ENCODE results near the gene DPY19L2. TPM values are rescaled to one million over a fixed set of nuclear protein-coding genes. Genes with fewer than 3 reads are reported as not detected.
"Not testable (repeated sequence)": the region's sequence is repeated elsewhere in the genome, so short reads cannot be mapped to it uniquely, and the experiment has no call there.

DPY19L2 gene
- total RNA-seq, 4 donors from 2014 or later, result 8.8 to 28.9 (median 13.3) TPM

- H3K4me3 ChIP-seq, H3K36me3 ChIP-seq, ATAC-seq, H3K27ac ChIP-seq, H3K27me3 ChIP-seq, H3K4me1 ChIP-seq, H3K9me3 ChIP-seq: not testable (repeated sequence)
- WGBS, 2 donors (ENCODE audit: low coverage in 1 of 2), result 51 to 78% methylated on average over 2 of the region's 2 CpGs
Measured at GRCh38 chr12:63690837-63691236, 22.5 kb upstream of the DPY19L2 start.

- not testable (repeated sequence) for ATAC-seq, H3K4me3 ChIP-seq, H3K9me3 ChIP-seq, H3K27ac ChIP-seq, H3K27me3 ChIP-seq, H3K4me1 ChIP-seq, H3K36me3 ChIP-seq
- 73 to 94% methylated on average over 1 of the region's 1 CpG for WGBS, 2 donors (ENCODE audit: low coverage in 1 of 2)
Measured at GRCh38 chr12:63689141-63689540, 20.8 kb upstream of the DPY19L2 start.

GRCh38 chr12:63686623-63687022 lies 18.3 kb upstream of the DPY19L2 start:
- H3K4me1 ChIP-seq, ATAC-seq, H3K9me3 ChIP-seq, H3K27ac ChIP-seq, H3K27me3 ChIP-seq, H3K36me3 ChIP-seq, H3K4me3 ChIP-seq: not testable (repeated sequence)
- WGBS, 2 donors (ENCODE audit: low coverage in 1 of 2), result no CpG with 5 or more reads among the region's 29 CpGs

GRCh38 chr12:63685789-63686188 lies 17.5 kb upstream of the DPY19L2 start:
- ATAC-seq, H3K27me3 ChIP-seq, H3K36me3 ChIP-seq, H3K4me1 ChIP-seq, H3K27ac ChIP-seq, H3K9me3 ChIP-seq, H3K4me3 ChIP-seq: not testable (repeated sequence)
- 80 to 83% methylated on average over 1 of the region's 2 CpGs for WGBS, 2 donors (ENCODE audit: low coverage in 1 of 2)

GRCh38 chr12:63682617-63683016 lies 14.3 kb upstream of the DPY19L2 start:
- H3K4me3 ChIP-seq, H3K27ac ChIP-seq, H3K4me1 ChIP-seq, ATAC-seq, H3K9me3 ChIP-seq, H3K27me3 ChIP-seq, H3K36me3 ChIP-seq: not testable (repeated sequence)
- 50 to 67% methylated on average over 2 of the region's 2 CpGs for WGBS, 2 donors (ENCODE audit: low coverage in 1 of 2)

- H3K9me3 ChIP-seq, H3K4me1 ChIP-seq, H3K27ac ChIP-seq, H3K4me3 ChIP-seq, ATAC-seq, H3K36me3 ChIP-seq, H3K27me3 ChIP-seq: not testable (repeated sequence)
Measured at GRCh38 chr12:63680758-63681157, 12.5 kb upstream of the DPY19L2 start.

- TF ChIP-seq CTCF (IDR thresholded peaks at IDR 0.05), result peak in 2 of 4 experiments; percentile 10 to 38
Measured at GRCh38 chr12:63672550-63672949, 4.3 kb upstream of the DPY19L2 start.

GRCh38 chr12:63669936-63670335 lies 1.6 kb upstream of the DPY19L2 start:
- ATAC-seq, H3K9me3 ChIP-seq, H3K27ac ChIP-seq, H3K27me3 ChIP-seq, H3K36me3 ChIP-seq, H3K4me3 ChIP-seq: not testable (repeated sequence)
- peaks cover 0 to 13% (median 0%) of the 10 kb centered on the region in 3 donors for H3K4me1 ChIP-seq
- WGBS, 2 donors (ENCODE audit: low coverage in 1 of 2), result 93 to 95% methylated on average over 1 of the region's 1 CpG

More at GRCh38 chr12:63672550-63672949, 4.3 kb upstream of the DPY19L2 start:
- not testable (repeated sequence) for H3K27me3 ChIP-seq, H3K9me3 ChIP-seq, H3K36me3 ChIP-seq, ATAC-seq, H3K4me1 ChIP-seq, H3K4me3 ChIP-seq, H3K27ac ChIP-seq
- 0 to 15% methylated on average over 2 of the region's 2 CpGs for WGBS, 2 donors (ENCODE audit: low coverage in 1 of 2)

GRCh38 chr12:63669427-63669826 lies 1.1 kb upstream of the DPY19L2 start:
- H3K27me3 ChIP-seq, H3K36me3 ChIP-seq, ATAC-seq, H3K9me3 ChIP-seq: not testable (repeated sequence)
- Histone ChIP-seq H3K4me1 (peaks cover 0 to 13% (median 0%) of the 10 kb centered on the region in 3 donors), H3K27ac (peak overlapping the region in 3 of 4 donors; percentile 87 to 92 (median 90)), H3K4me3 (peak overlapping the region in 1 of 2 donors; percentile 80)
- 33 to 41% methylated on average over 1 to 2 of the region's 8 CpGs for WGBS, 2 donors (ENCODE audit: low coverage in 1 of 2)

GRCh38 chr12:63668800-63669365 lies 590 bp upstream of the DPY19L2 start:
- WGBS, 2 donors (ENCODE audit: low coverage in 1 of 2), result 0 to 2% methylated on average over 13 to 24 of the region's 44 CpGs
- Histone ChIP-seq H3K27ac (peak overlapping the region; percentile 18 to 92 (median 88)), H3K4me1 (peaks cover 0 to 13% (median 0%) of the 10 kb centered on the region in 3 donors), H3K4me3 (peak overlapping the region; percentile 67 to 80)
- peak; percentile 55 for ATAC-seq
- H3K9me3 ChIP-seq, H3K36me3 ChIP-seq, H3K27me3 ChIP-seq: not testable (repeated sequence)

- not testable (repeated sequence) for H3K4me3 ChIP-seq, H3K9me3 ChIP-seq, H3K27me3 ChIP-seq, H3K27ac ChIP-seq, H3K36me3 ChIP-seq, ATAC-seq
- H3K4me1 ChIP-seq, result peaks cover 0 to 13% (median 0%) of the 10 kb centered on the region in 3 donors
- WGBS, 2 donors (ENCODE audit: low coverage in 1 of 2), result 89 to 96% methylated on average over 6 of the region's 7 CpGs
Measured at GRCh38 chr12:63663005-63663404, 5.3 kb downstream of the DPY19L2 start.

- not testable (repeated sequence) for ATAC-seq, H3K9me3 ChIP-seq, H3K27ac ChIP-seq, H3K36me3 ChIP-seq, H3K4me1 ChIP-seq, H3K4me3 ChIP-seq, H3K27me3 ChIP-seq
- 100% methylated on average over 1 of the region's 3 CpGs; no CpG with 5 or more reads in 1 of the 2 donors for WGBS, 2 donors (ENCODE audit: low coverage in 1 of 2)
Measured at GRCh38 chr12:63658501-63658900, 9.8 kb downstream of the DPY19L2 start.

GRCh38 chr12:63656407-63656806 lies 11.9 kb downstream of the DPY19L2 start:
- WGBS, 2 donors (ENCODE audit: low coverage in 1 of 2), result 77 to 100% methylated on average over 2 of the region's 2 CpGs
- H3K4me1 ChIP-seq, ATAC-seq, H3K27ac ChIP-seq, H3K4me3 ChIP-seq, H3K27me3 ChIP-seq, H3K9me3 ChIP-seq, H3K36me3 ChIP-seq: not testable (repeated sequence)

Measured in gastroesophageal sphincter (tissue), 4 donors.